SK-N-SH (cell line): ENCODE data around the gene KMT2E. TPM values are rescaled to one million over a fixed set of nuclear protein-coding genes. Genes with fewer than 3 reads are reported as not detected.
A peak's percentile ranks its signal among the peaks of the same experiment; 100 is the strongest.

ENCODE experiments used
- CTCF ChIA-PET: fragments of 300-600, 350-600 bp; formaldehyde crosslinking; extraction: SDS; loops from one replicate; lab custom pipeline; 2021; lab: Yijun Ruan, JAX
- POLR2A ChIA-PET: fragments of 350-600 bp; sonication (Branson Sonifier 250); formaldehyde crosslinking; extraction: SDS; loops from one replicate; lab custom pipeline; 2020; ENCODE audit warnings: antibody characterized with exemption, inconsistent platforms; lab: Yijun Ruan, JAX
- DNase-seq: peaks from one replicate; pipeline ENCODE4 v3.0.0; 2012
- H2AFZ ChIP-seq: fragments of 200-600 bp; sonication (generic); 2 replicates; pipeline ENCODE4 v1.8.1; 2016; ENCODE audit warnings: antibody characterized with exemption, mild to moderate bottlenecking, low read depth
- H3F3A ChIP-seq: fragments of 200-600 bp; sonication (generic); replicated peaks from 2 replicates; pipeline ENCODE3; 2016; ENCODE audit warnings: antibody characterized with exemption, mild to moderate bottlenecking; ENCODE audit not compliant: insufficient read depth
- H3K27ac ChIP-seq, 2 experiments: fragments of 200-500 bp in 1 of 2; fragments of 200-600 bp in 1 of 2; sonication (Bioruptor generic) in 1 of 2; sonication (generic), shearing (Covaris generic) in 1 of 2; 2 replicates each; pipeline versions ENCODE4 v1.5.1 to v1.6.1; 2014 to 2016; ENCODE audit warnings: low read depth in 2 of 2, inconsistent platforms in 1 of 2, low read length in 1 of 2, mild to moderate bottlenecking in 1 of 2, mixed read lengths in 1 of 2
- H3K27me3 ChIP-seq: fragments of 200-600 bp; sonication (generic), shearing (Covaris generic); 2 replicates; pipeline ENCODE4 v1.6.1; 2016; ENCODE audit warnings: mixed run types; ENCODE audit not compliant: insufficient read depth
- H3K36me3 ChIP-seq, 2 experiments: fragments of 200-500 bp in 1 of 2; fragments of 200-600 bp in 1 of 2; sonication (Bioruptor generic) in 1 of 2; sonication (generic) in 1 of 2; replicated peaks in 1 of 2; 2 replicates each; pipeline versions ENCODE3 to v1.5.1; 2014 to 2016; ENCODE audit warnings: low read length in 1 of 2, mild to moderate bottlenecking in 1 of 2; ENCODE audit not compliant: insufficient read depth in 2 of 2, control insufficient read depth in 1 of 2
- H3K4me1 ChIP-seq, 2 experiments: fragments of 200-500 bp in 1 of 2; fragments of 200-600 bp in 1 of 2; sonication (Bioruptor generic) in 1 of 2; sonication (generic), shearing (Covaris generic) in 1 of 2; 2 replicates each; pipeline versions ENCODE4 v1.5.1 to v1.6.1; 2014 to 2016; ENCODE audit warnings: low read depth in 1 of 2, low read length in 1 of 2, mixed run types in 1 of 2; ENCODE audit not compliant: insufficient read depth in 2 of 2, control insufficient read depth in 1 of 2
- H3K4me2 ChIP-seq: fragments of 200-600 bp; sonication (generic), shearing (Covaris generic); 2 replicates; pipeline ENCODE4 v1.6.1; 2017; ENCODE audit warnings: mixed run types
- H3K4me3 ChIP-seq, 2 experiments: fragments of 200-500 bp in 1 of 2; fragments of 200-600 bp in 1 of 2; sonication (Bioruptor generic) in 1 of 2; sonication (generic), shearing (Covaris generic) in 1 of 2; 2 replicates each; pipeline versions ENCODE4 v1.5.1 to v1.8.1; 2014 to 2016; ENCODE audit warnings: low read depth in 2 of 2, inconsistent platforms in 1 of 2, low read length in 1 of 2, mild to moderate bottlenecking in 1 of 2, mixed read lengths in 1 of 2, moderate library complexity in 1 of 2
- H3K79me2 ChIP-seq: fragments of 200-600 bp; sonication (generic); 2 replicates; pipeline ENCODE4 v1.8.1; 2017; ENCODE audit warnings: mild to moderate bottlenecking; ENCODE audit not compliant: insufficient read depth
- H3K9ac ChIP-seq: fragments of 200-600 bp; sonication (generic); 2 replicates; pipeline ENCODE4 v1.6.1; 2017; ENCODE audit warnings: mixed run types
- H3K9me2 ChIP-seq: fragments of 200-600 bp; sonication (generic); 2 replicates; pipeline ENCODE4 v1.6.1; 2017; ENCODE audit warnings: mixed run types
- H3K9me3 ChIP-seq: fragments of 200-600 bp; sonication (generic); 2 replicates; pipeline ENCODE4 v1.6.1; 2017; ENCODE audit warnings: mixed run types, mild to moderate bottlenecking, moderate library complexity
- H4K20me1 ChIP-seq: fragments of 200-600 bp; sonication (generic); 2 replicates; pipeline ENCODE4 v1.6.1; 2017; ENCODE audit warnings: mild to moderate bottlenecking, mixed run types; ENCODE audit not compliant: insufficient read depth
- EP300 ChIP-seq, 2 experiments: IDR thresholded peaks; 2 replicates each; pipeline versions ENCODE4 v1.4.0 to v1.6.1; 2012; ENCODE audit warnings: borderline replicate concordance in 1 of 2, low read depth in 1 of 2, low read length in 1 of 2
- FOSL2 ChIP-seq: IDR thresholded peaks from 2 replicates; pipeline ENCODE4 v1.4.0; 2012; ENCODE audit warnings: low read depth, mild to moderate bottlenecking, moderate library complexity, borderline replicate concordance
- IRF3 ChIP-seq: fragments of 150-350 bp; IDR thresholded peaks from 2 replicates; pipeline ENCODE4 v1.6.1; 2016; ENCODE audit warnings: mild to moderate bottlenecking, low read depth, low read length
- MAX ChIP-seq: IDR thresholded peaks from 2 replicates; pipeline ENCODE4 v1.4.0; 2012; ENCODE audit warnings: low read depth
- MXI1 ChIP-seq: IDR thresholded peaks from 2 replicates; pipeline ENCODE4 v1.6.1; 2012; ENCODE audit warnings: mild to moderate bottlenecking, low read depth, low read length, improper control_type of control experiment
- NFIC ChIP-seq: IDR thresholded peaks from 2 replicates; pipeline ENCODE4 v1.4.0; 2012; ENCODE audit warnings: borderline replicate concordance
- RFX5 ChIP-seq: IDR thresholded peaks from 2 replicates; pipeline ENCODE4 v1.6.1; 2012; ENCODE audit warnings: mild to moderate bottlenecking, improper control_type of control experiment, low read length
- SMC3 ChIP-seq: IDR thresholded peaks from 2 replicates; pipeline ENCODE4 v1.6.1; 2012; ENCODE audit warnings: low read depth, low read length, improper control_type of control experiment
- USF1 ChIP-seq: IDR thresholded peaks from 2 replicates; pipeline ENCODE4 v1.4.0; 2012; ENCODE audit warnings: low read depth, borderline replicate concordance
- WGBS: methylation state at CpG from one replicate; pipeline ENCODE4 v1.1.6; 2017; ENCODE audit warnings: low lambda C conversion rate; 5-methylcytosine and 5-hydroxymethylcytosine counted together
- polyA plus RNA-seq, 3 experiments: library from polyadenylated mRNA; depleted of rRNA; stranded (reverse); fragments of >200 nt; gene quantifications; 2 replicates each; pipeline ENCODE4 v1.2.3, GENCODE V29; 2012

KMT2E gene
- polyA plus RNA-seq, 1 of the 3 experiments (the other 2 are of a cell fraction): 6.4 TPM

- WGBS: 73% methylated on average over 9 of the region's 9 CpGs
- Histone ChIP-seq H3K27me3 (no peaks in the 10 kb centered on the region), H3K9me2 (no peaks in the 10 kb centered on the region), H3K4me2 (peak overlapping the region; percentile 86), H3F3A (peaks cover 10% of the 10 kb centered on the region), H3K79me2 (peaks cover 13% of the 10 kb centered on the region), H2AFZ (no peak overlapping the region), H3K9me3 (no peaks in the 10 kb centered on the region), H3K36me3 (peaks cover 24 to 26% of the 10 kb centered on the region in 2 experiments), H4K20me1 (no peaks in the 10 kb centered on the region; the same call in 1 of the 2 replicates), H3K27ac (peak overlapping the region in 1 of 2 experiments; percentile 99; a peak in 2 of 4 replicates), H3K4me1 (peaks cover 20 to 21% of the 10 kb centered on the region in 2 experiments; a peak in 2 of 4 replicates), H3K4me3 (peak overlapping the region; percentile 79 to 100), H3K9ac (peak overlapping the region; percentile 99)
- DNase-seq: no peak
- ChIA-PET CTCF (interaction anchor here (0.8 to 4.0 kb wide), 5 partner anchors 8 to 325 kb away, joined by 3 to 21 read pairs (median 5); no protein-coding TSS in a partner anchor), POLR2A (interaction anchor here (0.5 to 2.3 kb wide), 3 partner anchors 14 to 1515 kb away, joined by 3 to 10 read pairs (median 3); no protein-coding TSS in a partner anchor)
- TF ChIP-seq NFIC: no peak
- no peak for TF ChIP-seq SMC3
- TF ChIP-seq MXI1: no peak
Measured at GRCh38 chr7:105009667-105010503, 4.1 kb upstream of the KMT2E start.

GRCh38 chr7:105010504-105011130 is 3.4 kb upstream of the KMT2E start:
- Histone ChIP-seq H2AFZ (no peak overlapping the region), H3K36me3 (peaks cover 21 to 24% of the 10 kb centered on the region in 2 experiments), H3K4me3 (peak overlapping the region; percentile 79 to 100), H3K4me1 (peaks cover 19 to 20% of the 10 kb centered on the region in 2 experiments; a peak in 2 of 4 replicates), H3K9me3 (no peaks in the 10 kb centered on the region), H3K9ac (peak overlapping the region; percentile 99), H3K27ac (peak overlapping the region; percentile 99 to 100; a peak in 3 of 4 replicates), H4K20me1 (no peaks in the 10 kb centered on the region; the same call in none of the 2 replicates), H3K4me2 (peak overlapping the region; percentile 86), H3K9me2 (no peaks in the 10 kb centered on the region), H3K79me2 (peaks cover 20% of the 10 kb centered on the region), H3F3A (peaks cover 10% of the 10 kb centered on the region), H3K27me3 (no peaks in the 10 kb centered on the region)
- 38% methylated on average over 5 of the region's 5 CpGs for WGBS
- CTCF ChIA-PET: interaction anchor here (0.8 to 4.0 kb wide), 5 partner anchors 9 to 324 kb away, joined by 3 to 21 read pairs (median 5); no protein-coding TSS in a partner anchor
- no peak for DNase-seq
- TF ChIP-seq MXI1: no peak
- no peak for TF ChIP-seq USF1
- TF ChIP-seq FOSL2: no peak
- no peak for TF ChIP-seq EP300 (IDR thresholded peaks at IDR 0.05; ENCODE audit: borderline replicate concordance in 1 of 2, low read depth in 1 of 2, low read length in 1 of 2)
- TF ChIP-seq RFX5: no peak
- no peak for TF ChIP-seq MAX
- no peak for TF ChIP-seq IRF3
- POLR2A ChIA-PET: interaction anchor here (1.1 to 3.6 kb wide), 3 partner anchors 9 to 27 kb away, joined by 3 to 15 read pairs (median 10); no protein-coding TSS in a partner anchor
